HEK293T (cell line): ENCODE measurements around the gene CA11.

Experiments used
- ARNT ChIP-seq: fragments of 450-650 bp; IDR thresholded peaks from 2 replicates; pipeline ENCODE4 v1.6.1; 2017; ENCODE audit warnings: mild to moderate bottlenecking
- BHLHE40 ChIP-seq: fragments of 450-650 bp; IDR thresholded peaks from 2 replicates; pipeline ENCODE4 v1.6.1; 2016; ENCODE audit warnings: mild to moderate bottlenecking, moderate library complexity, borderline replicate concordance
- CTBP1 ChIP-seq: fragments of 450-650 bp; IDR thresholded peaks from 2 replicates; pipeline ENCODE4 v1.6.1; 2016; ENCODE audit warnings: borderline replicate concordance
- ELF4 ChIP-seq: fragments of 450-650 bp; IDR thresholded peaks from 2 replicates; pipeline ENCODE4 v1.6.1; 2017; ENCODE audit warnings: antibody characterized with exemption
- FOXA1 ChIP-seq: fragments of 450-650 bp; IDR thresholded peaks from 2 replicates; pipeline ENCODE4 v1.6.1; 2016; ENCODE audit warnings: mild to moderate bottlenecking
- FOXK2 ChIP-seq: fragments of 450-650 bp; IDR thresholded peaks from 2 replicates; pipeline ENCODE4 v1.6.1; 2016; ENCODE audit warnings: mild to moderate bottlenecking
- FOXM1 ChIP-seq: fragments of 450-650 bp; IDR thresholded peaks from 2 replicates; pipeline ENCODE4 v1.6.1; 2017; ENCODE audit warnings: mild to moderate bottlenecking, borderline replicate concordance
- L3MBTL2 ChIP-seq: fragments of 450-650 bp; conservative IDR thresholded peaks from 2 replicates; pipeline ENCODE4 v1.6.1; 2016; ENCODE audit warnings: mild to moderate bottlenecking
- LEF1 ChIP-seq: fragments of 450-650 bp; IDR thresholded peaks from 2 replicates; pipeline ENCODE4 v1.6.1; 2017; ENCODE audit warnings: mild to moderate bottlenecking, borderline replicate concordance
- NFRKB ChIP-seq: fragments of 450-650 bp; IDR thresholded peaks from 2 replicates; pipeline ENCODE4 v1.6.1; 2016; ENCODE audit warnings: mild to moderate bottlenecking, moderate library complexity
- SP1 ChIP-seq: fragments of 450-650 bp; IDR thresholded peaks from 2 replicates; pipeline ENCODE4 v1.6.1; 2017
- SUZ12 ChIP-seq: fragments of 450-650 bp; IDR thresholded peaks from 2 replicates; pipeline ENCODE4 v1.6.1; 2016; ENCODE audit warnings: mild to moderate bottlenecking
- TARDBP ChIP-seq: fragments of 450-650 bp; IDR thresholded peaks from 2 replicates; pipeline ENCODE4 v1.6.1; 2016
- ZNF384 ChIP-seq: fragments of 450-650 bp; IDR thresholded peaks from 2 replicates; pipeline ENCODE4 v1.6.1; 2016

DNA sequence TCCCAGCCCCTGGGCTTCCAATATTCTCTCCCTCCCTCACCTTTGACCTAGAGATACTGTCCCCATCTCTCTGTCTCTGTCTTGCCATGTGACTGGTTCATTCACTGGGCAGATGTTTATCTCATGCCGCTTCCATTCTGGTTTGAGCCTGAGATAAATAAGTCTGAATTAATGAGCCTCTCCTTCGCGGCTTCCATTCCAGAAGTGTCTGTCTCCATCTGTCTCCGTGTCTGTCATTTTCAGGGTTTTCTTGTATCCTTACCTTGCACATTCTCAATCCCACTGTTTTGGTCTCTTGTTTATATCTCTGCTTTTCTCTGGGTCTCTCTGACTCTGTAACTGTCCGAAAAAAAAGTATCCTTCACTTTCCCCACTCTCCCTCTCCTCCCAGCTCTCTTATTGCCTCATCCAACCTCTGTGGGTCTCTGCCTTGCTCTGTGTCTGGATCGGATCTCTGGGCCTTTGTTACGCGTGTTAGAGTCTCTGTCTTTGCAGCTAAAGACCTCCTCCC, 22.4 kb downstream of the CA11 start:
- TF ChIP-seq SUZ12 (no peak), FOXK2 (no peak), ELF4 (no peak), FOXM1 (no peak), NFRKB (no peak), ZNF384 (no peak), ARNT (no peak), L3MBTL2 (no peak), BHLHE40 (no peak), TARDBP (no peak), SP1 (no peak), CTBP1 (no peak), LEF1 (no peak), FOXA1 (no peak)
